Ecto neural progenitor cell (in vitro differentiated cells): Measurements from ENCODE around the gene ANTXR1.
"Not testable (repeated sequence)": the region's sequence is repeated elsewhere in the genome, so short reads cannot be mapped to it uniquely, and the experiment has no call there.

Experiments used
- DNase-seq: peaks from one replicate; pipeline ENCODE4 v3.0.0-alpha.2; 2018; ENCODE audit warnings: low spot score

Gene ANTXR1

GRCh38 chr2:69211048-69211447 lies 198.1 kb downstream of the ANTXR1 start:
- DNase-seq, result no peak

GRCh38 chr2:69211686-69212085 lies 198.7 kb downstream of the ANTXR1 start:
- no peak for DNase-seq

GRCh38 chr2:69212238-69213028 lies 199.5 kb downstream of the ANTXR1 start:
- DNase-seq, result no peak

- no peak for DNase-seq
Observed at GRCh38 chr2:69213201-69213600, 200.2 kb downstream of the ANTXR1 start.

- no peak for DNase-seq
Observed at GRCh38 chr2:69213782-69214181, 200.8 kb downstream of the ANTXR1 start.

GRCh38 chr2:69214898-69215297 lies 201.9 kb downstream of the ANTXR1 start:
- no peak for DNase-seq

GRCh38 chr2:69216535-69217332 lies 203.8 kb downstream of the ANTXR1 start:
- no peak for DNase-seq

GRCh38 chr2:69217333-69218080 lies 204.5 kb downstream of the ANTXR1 start:
- no peak for DNase-seq

- DNase-seq, result no peak
Observed at GRCh38 chr2:69221512-69221911, 208.5 kb downstream of the ANTXR1 start.

GRCh38 chr2:69221960-69222751 lies 209.2 kb downstream of the ANTXR1 start:
- no peak for DNase-seq

- DNase-seq, result no peak
Observed at GRCh38 chr2:69222953-69223658, 210.1 kb downstream of the ANTXR1 start.

- DNase-seq, result no peak
Observed at GRCh38 chr2:69223759-69224511, 211.0 kb downstream of the ANTXR1 start.

GRCh38 chr2:69224512-69224837 lies 211.5 kb downstream of the ANTXR1 start:
- DNase-seq, result no peak

GRCh38 chr2:69225933-69226332 lies 213.0 kb downstream of the ANTXR1 start:
- DNase-seq, result no peak

- DNase-seq, result no peak
Observed at GRCh38 chr2:69226903-69227302, 213.9 kb downstream of the ANTXR1 start.

GRCh38 chr2:69227716-69228115 lies 214.7 kb downstream of the ANTXR1 start:
- no peak for DNase-seq

GRCh38 chr2:69230946-69231345 lies 218.0 kb downstream of the ANTXR1 start:
- not testable (repeated sequence) for DNase-seq

GRCh38 chr2:69231612-69232277 lies 218.8 kb downstream of the ANTXR1 start:
- DNase-seq, result no peak

GRCh38 chr2:69235835-69236234 lies 222.9 kb downstream of the ANTXR1 start:
- DNase-seq, result not testable (repeated sequence)
